HEK293 (cell line): ENCODE results near the gene PRADC1.

Source experiments
- ZBTB21 ChIP-seq: fragments of 450-650 bp; formaldehyde crosslinking; IDR thresholded peaks from 2 replicates; pipeline ENCODE4 v1.5.1; 2017; ENCODE audit warnings: missing biosample characterization, missing genetic modification characterization
- ZBTB7A ChIP-seq: fragments of 450-650 bp; formaldehyde crosslinking; IDR thresholded peaks from 2 replicates; pipeline ENCODE4 v1.5.1; 2016; ENCODE audit warnings: low read depth, missing biosample characterization, missing genetic modification characterization
- ZFP37 ChIP-seq: fragments of 450-650 bp; formaldehyde crosslinking; IDR thresholded peaks from 2 replicates; pipeline ENCODE4 v1.5.1; 2016; ENCODE audit warnings: missing biosample characterization, missing genetic modification characterization
- ZNF184 ChIP-seq: fragments of 450-650 bp; IDR thresholded peaks from 2 replicates; pipeline ENCODE4 v1.5.1; 2018; ENCODE audit warnings: missing biosample characterization, mild to moderate bottlenecking, missing genetic modification characterization
- ZNF23 ChIP-seq: fragments of 450-650 bp; formaldehyde crosslinking; IDR thresholded peaks from 2 replicates; pipeline ENCODE4 v1.5.1; 2016; ENCODE audit warnings: missing biosample characterization, missing genetic modification characterization, borderline replicate concordance
- ZNF292 ChIP-seq: fragments of 450-650 bp; formaldehyde crosslinking; IDR thresholded peaks from 2 replicates; pipeline ENCODE4 v1.5.1; 2016; ENCODE audit warnings: low read depth, missing biosample characterization, missing genetic modification characterization, borderline replicate concordance
- ZNF311 ChIP-seq: fragments of 450-650 bp; formaldehyde crosslinking; IDR thresholded peaks from 2 replicates; pipeline ENCODE4 v1.5.1; 2017; ENCODE audit warnings: missing biosample characterization, missing genetic modification characterization, borderline replicate concordance
- ZNF561 ChIP-seq: fragments of 450-650 bp; IDR thresholded peaks from 2 replicates; pipeline ENCODE4 v1.5.1; 2018; ENCODE audit warnings: missing biosample characterization, missing genetic modification characterization, borderline replicate concordance
- ZSCAN16 ChIP-seq: fragments of 450-650 bp; formaldehyde crosslinking; IDR thresholded peaks from 2 replicates; pipeline ENCODE4 v1.5.1; 2016; ENCODE audit warnings: missing biosample characterization, missing genetic modification characterization
- TF ChIP-seq, protein P1 (sequence below): fragments of 450-650 bp; formaldehyde crosslinking; IDR thresholded peaks from 2 replicates; pipeline ENCODE4 v1.5.1; 2016; ENCODE audit warnings: missing biosample characterization, missing genetic modification characterization
- TF ChIP-seq, protein P2 (sequence below): fragments of 450-650 bp; formaldehyde crosslinking; IDR thresholded peaks from 2 replicates; pipeline ENCODE4 v1.5.1; 2016; ENCODE audit warnings: missing biosample characterization, missing genetic modification characterization
- TF ChIP-seq, protein P3 (sequence below): fragments of 450-650 bp; formaldehyde crosslinking; IDR thresholded peaks from 2 replicates; pipeline ENCODE4 v1.5.1; 2017; ENCODE audit warnings: missing biosample characterization, missing genetic modification characterization

DNA sequence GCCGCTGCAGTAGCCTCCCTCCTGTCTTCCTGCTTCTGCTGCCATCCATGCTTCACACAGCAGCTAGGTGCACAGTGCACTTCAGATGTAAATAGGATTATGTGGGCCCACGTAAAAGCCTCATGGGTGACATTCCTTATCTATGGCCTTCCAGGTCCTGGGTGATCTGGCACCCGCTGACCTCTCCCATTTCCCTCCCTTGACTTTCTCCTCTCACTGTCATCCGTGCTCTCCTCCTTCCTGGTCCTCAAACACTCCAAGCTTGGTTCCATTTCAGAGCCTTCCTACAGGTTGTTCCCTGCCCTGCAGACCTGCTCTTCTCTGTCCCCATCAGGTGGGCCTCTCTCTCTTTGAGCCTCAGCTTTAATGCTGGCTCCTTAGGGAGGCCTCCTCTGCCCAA lies 23.0 kb downstream of the PRADC1 start:
- TF ChIP-seq, protein P1, sequence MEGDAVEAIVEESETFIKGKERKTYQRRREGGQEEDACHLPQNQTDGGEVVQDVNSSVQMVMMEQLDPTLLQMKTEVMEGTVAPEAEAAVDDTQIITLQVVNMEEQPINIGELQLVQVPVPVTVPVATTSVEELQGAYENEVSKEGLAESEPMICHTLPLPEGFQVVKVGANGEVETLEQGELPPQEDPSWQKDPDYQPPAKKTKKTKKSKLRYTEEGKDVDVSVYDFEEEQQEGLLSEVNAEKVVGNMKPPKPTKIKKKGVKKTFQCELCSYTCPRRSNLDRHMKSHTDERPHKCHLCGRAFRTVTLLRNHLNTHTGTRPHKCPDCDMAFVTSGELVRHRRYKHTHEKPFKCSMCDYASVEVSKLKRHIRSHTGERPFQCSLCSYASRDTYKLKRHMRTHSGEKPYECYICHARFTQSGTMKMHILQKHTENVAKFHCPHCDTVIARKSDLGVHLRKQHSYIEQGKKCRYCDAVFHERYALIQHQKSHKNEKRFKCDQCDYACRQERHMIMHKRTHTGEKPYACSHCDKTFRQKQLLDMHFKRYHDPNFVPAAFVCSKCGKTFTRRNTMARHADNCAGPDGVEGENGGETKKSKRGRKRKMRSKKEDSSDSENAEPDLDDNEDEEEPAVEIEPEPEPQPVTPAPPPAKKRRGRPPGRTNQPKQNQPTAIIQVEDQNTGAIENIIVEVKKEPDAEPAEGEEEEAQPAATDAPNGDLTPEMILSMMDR (tag by site-specific recombination): no peak
- no peak for TF ChIP-seq ZFP37
- no peak for TF ChIP-seq ZNF311 (tag by site-specific recombination)
- no peak for TF ChIP-seq ZSCAN16
- no peak for TF ChIP-seq ZNF23 (tag by site-specific recombination)
- no peak for TF ChIP-seq ZNF561
- TF ChIP-seq ZBTB21 (tag by site-specific recombination): no peak
- TF ChIP-seq ZBTB7A (tag by site-specific recombination): no peak
- TF ChIP-seq, protein P2, sequence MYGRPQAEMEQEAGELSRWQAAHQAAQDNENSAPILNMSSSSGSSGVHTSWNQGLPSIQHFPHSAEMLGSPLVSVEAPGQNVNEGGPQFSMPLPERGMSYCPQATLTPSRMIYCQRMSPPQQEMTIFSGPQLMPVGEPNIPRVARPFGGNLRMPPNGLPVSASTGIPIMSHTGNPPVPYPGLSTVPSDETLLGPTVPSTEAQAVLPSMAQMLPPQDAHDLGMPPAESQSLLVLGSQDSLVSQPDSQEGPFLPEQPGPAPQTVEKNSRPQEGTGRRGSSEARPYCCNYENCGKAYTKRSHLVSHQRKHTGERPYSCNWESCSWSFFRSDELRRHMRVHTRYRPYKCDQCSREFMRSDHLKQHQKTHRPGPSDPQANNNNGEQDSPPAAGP (tag by site-specific recombination): no peak
- TF ChIP-seq ZNF184: no peak
- TF ChIP-seq, protein P3, sequence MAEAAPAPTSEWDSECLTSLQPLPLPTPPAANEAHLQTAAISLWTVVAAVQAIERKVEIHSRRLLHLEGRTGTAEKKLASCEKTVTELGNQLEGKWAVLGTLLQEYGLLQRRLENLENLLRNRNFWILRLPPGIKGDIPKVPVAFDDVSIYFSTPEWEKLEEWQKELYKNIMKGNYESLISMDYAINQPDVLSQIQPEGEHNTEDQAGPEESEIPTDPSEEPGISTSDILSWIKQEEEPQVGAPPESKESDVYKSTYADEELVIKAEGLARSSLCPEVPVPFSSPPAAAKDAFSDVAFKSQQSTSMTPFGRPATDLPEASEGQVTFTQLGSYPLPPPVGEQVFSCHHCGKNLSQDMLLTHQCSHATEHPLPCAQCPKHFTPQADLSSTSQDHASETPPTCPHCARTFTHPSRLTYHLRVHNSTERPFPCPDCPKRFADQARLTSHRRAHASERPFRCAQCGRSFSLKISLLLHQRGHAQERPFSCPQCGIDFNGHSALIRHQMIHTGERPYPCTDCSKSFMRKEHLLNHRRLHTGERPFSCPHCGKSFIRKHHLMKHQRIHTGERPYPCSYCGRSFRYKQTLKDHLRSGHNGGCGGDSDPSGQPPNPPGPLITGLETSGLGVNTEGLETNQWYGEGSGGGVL (tag by site-specific recombination): no peak
- no peak for TF ChIP-seq ZNF292
